HL-60 (cell line): ENCODE data around the gene PACRG.
A peak's percentile ranks its signal among the peaks of the same experiment; 100 is the strongest.

Experiments used
- DNase-seq, 2 experiments: peaks; one replicate each; pipeline ENCODE4 v3.0.0-alpha.2; 2010 to 2020; ENCODE audit warnings: low read depth in 1 of 2, low spot score in 1 of 2
- H3K27ac ChIP-seq: fragments of 250-450 bp; sonication (Bioruptor Pico); replicated peaks from 2 replicates; pipeline ENCODE4 v1.5.1; 2020; ENCODE audit warnings: mild to moderate bottlenecking, moderate library complexity
- H3K27me3 ChIP-seq: fragments of 250-450 bp; sonication (Bioruptor Pico); 2 replicates; pipeline ENCODE4 v1.5.1; 2021; ENCODE audit warnings: mild to moderate bottlenecking, moderate library complexity; ENCODE audit not compliant: insufficient read depth, poor library complexity, severe bottlenecking
- H3K4me3 ChIP-seq: replicated peaks from 2 replicates; pipeline ENCODE4 v1.5.1; 2011; ENCODE audit warnings: mild to moderate bottlenecking, control low read depth, low read length; ENCODE audit not compliant: insufficient read depth
- CTCF ChIP-seq: IDR thresholded peaks from one replicate; pipeline ENCODE4 v1.5.1; 2011; ENCODE audit warnings: low read length, control low read depth, inconsistent platforms; ENCODE audit not compliant: insufficient read depth
- GABPA ChIP-seq: IDR thresholded peaks from 2 replicates; pipeline ENCODE4 v1.6.1; 2012; ENCODE audit warnings: low read depth
- POLR2AphosphoS5 ChIP-seq: IDR thresholded peaks from 2 replicates; pipeline ENCODE4 v1.6.1; 2012; ENCODE audit warnings: low read depth
- REST ChIP-seq: IDR thresholded peaks from 2 replicates; pipeline ENCODE4 v1.6.1; 2012; ENCODE audit warnings: low read depth; ENCODE audit not compliant: insufficient replicate concordance
- SPI1 ChIP-seq: IDR thresholded peaks from 2 replicates; pipeline ENCODE4 v1.6.1; 2012; ENCODE audit warnings: low read depth, mild to moderate bottlenecking, borderline replicate concordance

Gene PACRG

GRCh38 chr6:162856885-162857284, 129.1 kb downstream of the PACRG start:
- DNase-seq = peak in 1 of 2 experiments; percentile 7
- Histone ChIP-seq H3K27me3 (no peaks in the 10 kb centered on the region), H3K4me3 (no peak overlapping the region), H3K27ac (no peak overlapping the region)
- no peak for TF ChIP-seq SPI1

GRCh38 chr6:162857326-162857725, 129.6 kb downstream of the PACRG start:
- Histone ChIP-seq H3K27me3 (no peaks in the 10 kb centered on the region), H3K4me3 (no peak overlapping the region), H3K27ac (no peak overlapping the region)
- DNase-seq = no peak
- TF ChIP-seq REST = no peak
- TF ChIP-seq SPI1 = no peak

- no peak for DNase-seq
- H3K4me3 ChIP-seq = no peak overlapping the region
- no peak for TF ChIP-seq SPI1
- no peak for TF ChIP-seq CTCF
- no peak for TF ChIP-seq GABPA
- TF ChIP-seq REST = no peak
- no peak for TF ChIP-seq POLR2AphosphoS5
Measured at GRCh38 chr6:162862462-162862861, 134.7 kb downstream of the PACRG start.

DNA sequence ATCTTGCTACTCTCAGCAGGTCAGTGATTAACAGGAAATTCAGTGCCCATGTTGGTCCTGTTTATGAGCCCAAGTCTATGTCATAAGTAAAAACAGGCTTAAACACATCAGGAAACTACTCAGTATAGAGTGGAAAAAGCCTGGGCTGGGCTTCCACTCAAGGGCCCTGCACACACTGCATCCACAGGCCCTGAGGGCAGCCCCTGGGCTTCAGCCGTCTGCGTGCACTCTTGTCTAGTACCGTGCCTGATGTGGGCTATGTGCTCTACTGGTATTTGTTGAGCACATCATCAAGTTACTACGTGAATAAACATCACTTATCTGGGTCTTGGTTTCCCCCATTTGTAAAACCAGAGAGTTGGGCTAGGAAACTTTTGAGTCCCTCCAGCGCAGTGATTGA, 135.2 kb downstream of the PACRG start:
- TF ChIP-seq CTCF = no peak
- no peak for TF ChIP-seq POLR2AphosphoS5
- no peak for TF ChIP-seq REST
- no peak for TF ChIP-seq SPI1
- no peak for TF ChIP-seq GABPA
- no peaks in the 10 kb centered on the region for H3K27me3 ChIP-seq
- H3K4me3 ChIP-seq = no peak overlapping the region
- no peak for DNase-seq
- no peak overlapping the region for H3K27ac ChIP-seq

More at GRCh38 chr6:162862462-162862861, 134.7 kb downstream of the PACRG start:
- Histone ChIP-seq H3K27ac (no peak overlapping the region), H3K27me3 (no peaks in the 10 kb centered on the region)
